DOHH2 (cell line): ENCODE data around the gene KCNK5.

ENCODE experiments used
- H3F3A ChIP-seq: fragments of 200-600 bp; sonication (generic), shearing (Covaris generic); 2 replicates; pipeline ENCODE4 v1.6.0; 2016; ENCODE audit warnings: antibody characterized with exemption, mild to moderate bottlenecking; ENCODE audit not compliant: control insufficient read depth, insufficient read depth
- H3K27ac ChIP-seq: fragments of 200-600 bp; sonication (generic); 2 replicates; pipeline ENCODE4 v1.5.1; 2014; ENCODE audit warnings: low read depth, mild to moderate bottlenecking, low read length, moderate library complexity
- H3K27me3 ChIP-seq: fragments of 200-600 bp; sonication (generic); 2 replicates; pipeline ENCODE4 v1.6.1; 2014; ENCODE audit warnings: mild to moderate bottlenecking, low read length, mixed read lengths; ENCODE audit not compliant: control insufficient read depth
- H3K36me3 ChIP-seq: fragments of 200-600 bp; sonication (generic); 2 replicates; pipeline ENCODE4 v1.6.1; 2014; ENCODE audit warnings: mild to moderate bottlenecking, low read length, moderate library complexity, mixed read lengths; ENCODE audit not compliant: control insufficient read depth
- H3K4me1 ChIP-seq: fragments of 200-600 bp; sonication (generic); 2 replicates; pipeline ENCODE4 v1.6.1; 2014; ENCODE audit warnings: mild to moderate bottlenecking, low read length, mixed read lengths; ENCODE audit not compliant: control insufficient read depth
- H3K4me2 ChIP-seq: fragments of 200-600 bp; sonication (generic); 2 replicates; pipeline ENCODE4 v1.6.0; 2014; ENCODE audit warnings: mild to moderate bottlenecking, low read length, moderate library complexity
- H3K4me3 ChIP-seq: fragments of 200-600 bp; sonication (generic); 2 replicates; pipeline ENCODE4 v1.5.1; 2014; ENCODE audit warnings: mild to moderate bottlenecking, low read length, mixed read lengths
- H3K79me2 ChIP-seq: fragments of 200-600 bp; sonication (generic); 2 replicates; pipeline ENCODE4 v1.6.1; 2014; ENCODE audit warnings: mild to moderate bottlenecking, low read length, mixed read lengths; ENCODE audit not compliant: control insufficient read depth
- H3K9me2 ChIP-seq: fragments of 200-600 bp; sonication (generic); replicated peaks from 2 replicates; pipeline ENCODE4 v1.6.1; 2014; ENCODE audit warnings: mild to moderate bottlenecking, low read length, mixed read lengths; ENCODE audit not compliant: control insufficient read depth
- H3K9me3 ChIP-seq: fragments of 200-600 bp; sonication (generic); 2 replicates; pipeline ENCODE4 v1.6.1; 2014; ENCODE audit warnings: antibody characterized with exemption, low read length, mixed read lengths; ENCODE audit not compliant: control insufficient read depth, insufficient read depth
- H4K20me1 ChIP-seq: fragments of 200-600 bp; sonication (generic); 2 replicates; pipeline ENCODE4 v1.6.0; 2014; ENCODE audit warnings: low read depth, mild to moderate bottlenecking, antibody characterized with exemption, low read length, moderate library complexity; ENCODE audit not compliant: control insufficient read depth, insufficient read depth
- EZH2phosphoT487 ChIP-seq: fragments of 200-600 bp; sonication (generic); IDR thresholded peaks from 2 replicates; pipeline ENCODE4 v1.6.1; 2017; ENCODE audit warnings: borderline replicate concordance, mild to moderate bottlenecking, antibody characterized with exemption, low read length, moderate library complexity, mixed read lengths
- TF ChIP-seq, protein P1 (sequence below): fragments of 200-600 bp; sonication (generic); IDR thresholded peaks from one replicate; pipeline ENCODE4 v1.5.1; 2014; ENCODE audit warnings: antibody characterized with exemption, mild to moderate bottlenecking, low read depth, low read length; ENCODE audit not compliant: poor library complexity, severe bottlenecking

Gene KCNK5

DNA sequence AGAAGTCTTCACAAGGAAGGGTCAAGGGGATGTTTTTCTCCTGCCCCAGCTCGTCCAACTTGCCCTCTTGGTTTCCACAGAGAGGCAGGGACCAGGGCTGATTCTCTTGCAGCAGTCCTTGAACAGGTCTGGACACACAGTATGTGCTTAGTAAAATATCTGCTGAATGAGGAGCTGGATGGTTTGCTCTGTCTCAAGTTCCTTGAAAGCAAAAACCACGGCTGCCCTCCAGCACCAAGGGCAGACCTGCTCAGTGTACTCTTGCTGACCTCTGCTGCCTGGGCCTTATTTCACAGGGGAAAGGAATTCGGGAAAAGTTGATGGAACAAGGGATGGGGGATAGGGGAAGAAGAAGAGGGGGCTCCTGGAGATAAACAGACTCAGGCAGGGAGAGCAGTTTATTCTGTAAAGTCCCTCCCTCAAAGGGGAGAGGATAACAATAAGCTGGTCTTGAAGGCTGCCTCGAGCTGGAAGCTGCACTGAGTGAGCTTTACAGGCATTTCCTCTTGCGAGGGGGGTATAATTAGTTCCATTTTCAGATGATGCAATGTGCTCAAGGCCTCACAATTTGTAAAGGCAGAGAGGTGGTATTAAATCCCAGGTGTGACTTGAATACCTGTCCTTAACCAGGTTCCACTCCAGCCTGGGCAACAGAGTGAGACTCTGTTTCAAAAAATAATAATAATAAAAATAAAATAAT, 10.3 kb downstream of the KCNK5 start:
- H3F3A ChIP-seq = no peaks in the 10 kb centered on the region
- no peaks in the 10 kb centered on the region for H4K20me1 ChIP-seq
- H3K4me3 ChIP-seq = no peak overlapping the region
- H3K79me2 ChIP-seq = no peaks in the 10 kb centered on the region
- H3K27ac ChIP-seq = no peak overlapping the region
- H3K9me2 ChIP-seq = no peaks in the 10 kb centered on the region
- no peak for TF ChIP-seq EZH2phosphoT487
- TF ChIP-seq, protein P1, sequence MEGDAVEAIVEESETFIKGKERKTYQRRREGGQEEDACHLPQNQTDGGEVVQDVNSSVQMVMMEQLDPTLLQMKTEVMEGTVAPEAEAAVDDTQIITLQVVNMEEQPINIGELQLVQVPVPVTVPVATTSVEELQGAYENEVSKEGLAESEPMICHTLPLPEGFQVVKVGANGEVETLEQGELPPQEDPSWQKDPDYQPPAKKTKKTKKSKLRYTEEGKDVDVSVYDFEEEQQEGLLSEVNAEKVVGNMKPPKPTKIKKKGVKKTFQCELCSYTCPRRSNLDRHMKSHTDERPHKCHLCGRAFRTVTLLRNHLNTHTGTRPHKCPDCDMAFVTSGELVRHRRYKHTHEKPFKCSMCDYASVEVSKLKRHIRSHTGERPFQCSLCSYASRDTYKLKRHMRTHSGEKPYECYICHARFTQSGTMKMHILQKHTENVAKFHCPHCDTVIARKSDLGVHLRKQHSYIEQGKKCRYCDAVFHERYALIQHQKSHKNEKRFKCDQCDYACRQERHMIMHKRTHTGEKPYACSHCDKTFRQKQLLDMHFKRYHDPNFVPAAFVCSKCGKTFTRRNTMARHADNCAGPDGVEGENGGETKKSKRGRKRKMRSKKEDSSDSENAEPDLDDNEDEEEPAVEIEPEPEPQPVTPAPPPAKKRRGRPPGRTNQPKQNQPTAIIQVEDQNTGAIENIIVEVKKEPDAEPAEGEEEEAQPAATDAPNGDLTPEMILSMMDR = no peak
- no peaks in the 10 kb centered on the region for H3K27me3 ChIP-seq
- no peaks in the 10 kb centered on the region for H3K9me3 ChIP-seq
- no peaks in the 10 kb centered on the region for H3K4me1 ChIP-seq
- H3K36me3 ChIP-seq = no peaks in the 10 kb centered on the region
- H3K4me2 ChIP-seq = no peak overlapping the region

DNA sequence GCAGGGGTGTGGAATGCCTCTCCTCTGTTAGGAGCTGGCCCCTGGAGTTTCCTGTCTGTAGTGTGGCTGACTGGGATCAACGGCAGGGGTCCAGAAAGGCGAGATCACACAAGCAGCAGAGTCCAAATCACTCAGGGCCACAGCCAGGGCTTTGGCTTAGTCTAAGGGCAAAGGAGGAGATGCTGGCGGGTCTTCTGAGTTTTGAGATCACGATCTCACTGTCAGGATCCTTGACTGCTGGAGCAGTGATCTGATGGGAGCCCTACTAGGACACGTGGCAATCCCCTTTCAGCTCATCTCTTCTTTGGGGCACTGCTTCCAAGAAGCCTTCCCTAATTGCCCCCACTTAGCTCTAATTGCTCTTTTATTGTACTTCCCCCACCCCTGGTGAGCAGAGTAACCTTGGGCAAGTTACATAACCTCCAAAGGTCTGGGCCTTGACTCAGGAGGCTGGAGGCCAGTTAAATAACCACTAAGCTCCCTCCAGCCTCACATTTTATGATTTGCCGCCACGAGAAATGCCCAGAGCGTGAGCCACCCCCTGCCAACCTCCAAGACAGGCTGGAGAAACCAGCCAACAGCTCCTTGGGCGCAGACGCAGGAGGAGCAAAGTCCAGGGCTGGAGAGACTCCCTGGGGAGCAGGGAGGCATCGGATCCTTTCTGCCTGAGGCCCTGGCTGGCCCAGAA, 12.0 kb downstream of the KCNK5 start:
- H3K27ac ChIP-seq = no peak overlapping the region
- H3K9me3 ChIP-seq = no peaks in the 10 kb centered on the region
- H3K4me3 ChIP-seq = no peak overlapping the region
- H3K36me3 ChIP-seq = no peaks in the 10 kb centered on the region
- H3K9me2 ChIP-seq = no peaks in the 10 kb centered on the region
- H3K27me3 ChIP-seq = no peaks in the 10 kb centered on the region
- no peaks in the 10 kb centered on the region for H3K4me1 ChIP-seq
- no peak overlapping the region for H3K4me2 ChIP-seq
- no peaks in the 10 kb centered on the region for H4K20me1 ChIP-seq
- TF ChIP-seq EZH2phosphoT487 = no peak
- TF ChIP-seq, protein P1 = no peak
- H3F3A ChIP-seq = no peaks in the 10 kb centered on the region
- H3K79me2 ChIP-seq = no peaks in the 10 kb centered on the region

- H3K9me2 ChIP-seq = no peaks in the 10 kb centered on the region
- no peak overlapping the region for H3K4me3 ChIP-seq
- no peaks in the 10 kb centered on the region for H3K27me3 ChIP-seq
- TF ChIP-seq, protein P1 = no peak
- no peak for TF ChIP-seq EZH2phosphoT487
- no peaks in the 10 kb centered on the region for H3K9me3 ChIP-seq
- no peaks in the 10 kb centered on the region for H4K20me1 ChIP-seq
- H3K27ac ChIP-seq = no peak overlapping the region
- H3K4me2 ChIP-seq = no peak overlapping the region
- H3K4me1 ChIP-seq = no peaks in the 10 kb centered on the region
- H3F3A ChIP-seq = no peaks in the 10 kb centered on the region
- H3K79me2 ChIP-seq = no peaks in the 10 kb centered on the region
- H3K36me3 ChIP-seq = no peaks in the 10 kb centered on the region
Observed at GRCh38 chr6:39215640-39216158, 13.6 kb downstream of the KCNK5 start.
